HG02981 (cell line): ENCODE data around the gene BPIFB2.

ENCODE experiments used
- ATAC-seq: cut with Tn5 transposase; IDR thresholded peaks from one replicate; pipeline ENCODE4 v1.9.1; 2021; ENCODE audit warnings: mild to moderate bottlenecking, moderate library complexity; ENCODE audit not compliant: unreplicated experiment

Gene BPIFB2

DNA sequence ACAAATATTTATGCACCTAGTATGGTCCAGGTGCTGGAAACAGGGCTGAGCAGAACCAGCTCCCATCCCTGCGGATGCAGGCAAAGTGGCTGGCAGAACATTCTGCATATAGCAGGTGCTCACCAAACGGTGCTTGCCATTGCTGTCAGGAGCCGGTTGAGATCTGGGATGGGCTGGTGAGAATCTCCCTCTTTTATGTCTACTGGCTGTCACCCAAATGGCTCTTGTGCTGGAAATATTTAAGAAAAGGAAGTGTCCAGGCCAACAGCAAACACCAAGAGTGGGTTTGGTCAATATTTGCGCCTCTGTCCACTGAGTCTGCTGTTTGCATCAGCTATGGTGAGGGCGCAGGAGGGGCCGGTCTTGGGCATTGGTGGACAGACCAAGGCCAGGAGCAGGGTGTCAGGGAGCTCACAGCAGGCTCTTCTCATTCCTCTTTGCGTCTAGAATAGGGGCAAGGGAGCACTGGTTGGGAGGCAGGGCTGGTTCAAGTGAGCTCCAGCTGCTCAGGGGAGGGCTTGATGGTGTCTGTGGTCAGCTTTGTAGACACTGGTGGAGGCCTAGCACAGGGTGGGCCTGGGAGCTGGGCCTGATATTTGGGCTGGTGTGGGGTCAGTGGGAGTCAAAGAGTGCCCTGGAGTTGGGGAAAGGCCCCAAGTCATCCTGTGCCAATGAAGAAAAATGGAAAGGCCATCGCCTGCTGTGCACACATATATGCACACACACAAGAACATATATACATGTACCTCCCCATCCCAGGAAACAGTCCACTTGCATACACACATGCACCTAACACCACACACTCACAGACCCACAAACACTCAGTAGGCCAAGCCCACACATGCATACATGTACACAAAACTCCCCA lies 1.4 kb upstream of the BPIFB2 start:
- no peak for ATAC-seq

DNA sequence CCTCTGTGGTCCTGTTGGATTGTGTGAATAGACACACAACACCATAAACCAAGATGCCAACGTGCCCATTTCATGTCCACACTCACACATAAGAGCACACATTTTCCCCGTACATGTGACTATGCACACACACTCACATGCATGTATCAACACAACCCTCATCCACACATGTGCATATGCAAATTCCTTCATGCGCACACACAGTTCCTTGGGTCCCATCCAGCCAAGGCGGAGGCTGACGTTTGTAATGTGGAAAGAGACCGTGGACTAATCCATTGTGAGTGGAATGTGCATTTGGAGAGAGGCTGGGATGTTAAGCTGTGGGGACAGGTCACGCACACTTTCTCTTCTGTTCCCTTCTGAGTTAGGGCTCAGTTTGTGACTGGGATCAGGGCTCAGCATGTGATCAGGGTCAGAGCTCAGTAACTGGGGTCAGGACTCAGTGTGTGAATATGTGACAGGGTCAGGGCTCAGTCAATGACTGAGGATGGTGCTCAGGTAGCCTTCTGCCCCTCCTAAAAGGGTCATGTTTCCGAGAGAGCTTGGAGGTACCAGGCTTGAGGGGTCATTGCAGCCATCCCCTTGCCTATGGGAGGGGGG lies 628 bp upstream of the BPIFB2 start:
- no peak for ATAC-seq

DNA sequence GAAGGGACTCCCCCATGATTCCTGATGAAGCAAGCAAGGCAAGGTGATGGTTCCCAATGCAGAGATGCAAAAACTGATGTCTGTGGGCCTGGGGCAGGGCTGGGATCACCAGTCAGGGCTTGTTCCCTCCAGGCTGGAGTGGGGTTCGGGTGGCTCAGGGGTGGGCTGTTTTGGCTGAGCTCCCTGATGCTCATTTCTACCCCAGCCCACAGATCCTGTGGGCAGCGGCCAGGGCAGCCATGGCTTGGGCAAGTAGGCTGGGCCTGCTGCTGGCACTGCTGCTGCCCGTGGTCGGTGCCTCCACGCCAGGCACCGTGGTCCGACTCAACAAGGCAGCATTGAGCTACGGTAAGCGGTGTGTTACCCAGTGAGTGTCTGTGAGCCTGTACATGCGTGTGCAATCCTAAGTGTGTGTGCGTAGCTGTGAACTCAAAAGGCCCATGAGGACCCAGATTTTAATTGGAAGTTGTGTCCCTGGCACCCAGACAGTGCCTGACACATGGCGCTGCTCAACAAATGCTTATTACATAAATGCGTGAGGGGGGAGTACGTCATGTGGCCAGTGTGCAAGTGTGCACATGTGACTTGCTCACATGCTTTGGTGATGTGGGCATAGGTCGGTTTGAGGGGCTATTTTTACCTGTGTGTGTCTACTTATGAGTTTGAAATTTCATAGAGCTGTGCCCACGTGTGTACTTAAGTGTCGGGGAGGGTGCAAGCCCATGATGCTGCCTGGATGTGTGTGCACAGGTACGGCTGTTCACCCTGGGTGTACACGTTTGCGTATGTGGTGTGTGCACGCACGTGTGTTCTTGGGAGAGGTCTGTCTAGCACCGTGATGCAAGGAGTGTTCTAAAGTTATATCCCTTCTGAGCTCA lies 1.1 kb downstream of the BPIFB2 start:
- no peak for ATAC-seq

DNA sequence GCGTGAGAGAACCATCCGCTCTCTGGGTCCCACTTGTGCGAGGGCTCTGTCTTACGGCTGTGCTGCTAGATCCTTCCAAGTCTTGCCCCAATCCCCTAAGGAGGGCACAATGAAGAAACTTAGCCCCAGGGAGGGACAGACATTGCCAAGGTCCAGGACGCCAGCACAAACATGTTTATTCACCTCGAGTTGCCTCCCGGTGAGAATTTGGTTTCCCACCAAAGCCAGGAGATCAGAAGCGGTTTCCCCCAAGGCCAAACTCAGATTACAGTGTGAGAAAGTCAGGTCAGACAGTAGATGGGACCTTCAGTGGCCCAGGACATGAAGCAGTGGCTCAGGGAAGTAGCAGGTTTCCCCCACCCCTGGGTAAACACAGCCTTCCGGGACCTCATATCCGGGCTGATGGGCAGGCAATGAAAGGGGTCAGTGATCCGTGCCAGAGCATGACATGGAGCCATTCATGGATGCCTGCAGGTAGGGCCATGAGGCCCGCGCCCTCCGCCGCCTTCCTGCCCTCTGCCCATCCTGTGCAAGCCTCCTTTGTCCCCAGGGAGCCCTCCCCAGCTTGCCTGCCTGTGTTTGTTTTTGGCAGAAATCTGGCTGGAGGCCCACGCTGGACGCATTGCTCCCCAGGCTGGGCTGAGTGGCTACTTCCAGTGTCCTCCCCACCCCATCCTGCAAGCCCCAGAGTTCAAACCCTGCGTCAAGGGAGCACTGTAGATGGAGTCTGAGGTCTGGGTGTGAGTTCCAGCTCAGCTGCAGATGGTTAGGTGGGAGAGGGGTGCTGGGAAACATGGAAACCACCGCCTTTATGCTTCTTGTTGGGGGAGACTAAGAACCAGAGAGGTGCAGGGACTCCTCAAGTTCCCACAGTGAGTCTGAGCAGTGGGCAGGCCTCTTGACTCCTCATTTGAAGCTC lies 2.0 kb downstream of the BPIFB2 start:
- no peak for ATAC-seq

DNA sequence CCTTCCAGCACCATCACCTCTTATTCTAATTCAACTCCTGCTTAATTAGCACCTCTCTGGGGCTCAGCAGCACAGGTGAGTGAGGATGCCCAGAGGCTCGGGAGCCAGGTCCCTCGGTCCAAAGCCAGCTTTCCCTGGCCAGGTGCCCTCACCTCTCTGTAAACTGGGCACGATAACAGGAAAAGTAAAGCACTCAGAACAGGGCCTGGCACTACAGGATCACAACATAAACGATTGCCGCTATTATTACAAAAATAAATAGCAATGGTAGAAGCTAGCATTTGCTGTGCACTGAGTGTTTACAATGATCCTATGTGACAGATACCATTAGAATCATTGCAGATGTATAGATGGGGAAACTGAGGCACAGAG lies 2.6 kb downstream of the BPIFB2 start:
- no peak for ATAC-seq

DNA sequence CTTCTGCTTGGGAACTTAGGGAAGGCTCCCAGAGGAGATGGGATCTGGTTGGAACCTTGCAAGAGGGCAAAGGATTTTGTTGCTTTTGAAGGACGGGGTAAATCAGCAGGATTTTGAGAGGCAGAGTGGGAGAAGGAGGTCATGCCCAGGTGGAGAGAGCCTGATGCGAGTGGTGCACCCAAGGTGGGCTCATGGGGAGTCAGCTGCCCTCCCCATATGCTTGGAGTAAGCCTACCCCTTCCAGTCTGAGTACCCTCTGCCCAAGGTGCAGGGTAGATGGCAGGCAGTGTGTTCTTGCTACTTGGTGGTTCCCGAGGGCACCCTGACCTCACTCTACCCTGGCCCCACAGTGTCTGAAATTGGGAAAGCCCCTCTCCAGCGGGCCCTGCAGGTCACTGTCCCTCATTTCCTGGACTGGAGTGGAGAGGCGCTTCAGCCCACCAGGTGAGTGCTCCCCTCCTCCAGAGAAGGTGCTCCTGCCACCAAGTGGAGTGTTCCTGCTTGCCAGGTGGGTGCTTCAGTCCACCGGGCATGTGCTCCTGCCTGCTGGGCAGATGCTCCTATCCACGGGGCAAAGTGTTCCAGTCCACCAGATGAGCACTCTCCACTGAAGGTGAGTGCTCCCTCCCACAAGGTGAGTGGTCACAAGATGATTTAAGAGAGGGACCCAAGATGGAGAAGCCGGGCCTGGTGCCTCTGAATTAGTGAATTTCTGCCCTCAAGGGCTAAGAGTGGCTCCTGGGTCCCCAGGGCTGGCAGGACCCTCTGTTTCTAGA lies 3.4 kb downstream of the BPIFB2 start:
- ATAC-seq = no peak

DNA sequence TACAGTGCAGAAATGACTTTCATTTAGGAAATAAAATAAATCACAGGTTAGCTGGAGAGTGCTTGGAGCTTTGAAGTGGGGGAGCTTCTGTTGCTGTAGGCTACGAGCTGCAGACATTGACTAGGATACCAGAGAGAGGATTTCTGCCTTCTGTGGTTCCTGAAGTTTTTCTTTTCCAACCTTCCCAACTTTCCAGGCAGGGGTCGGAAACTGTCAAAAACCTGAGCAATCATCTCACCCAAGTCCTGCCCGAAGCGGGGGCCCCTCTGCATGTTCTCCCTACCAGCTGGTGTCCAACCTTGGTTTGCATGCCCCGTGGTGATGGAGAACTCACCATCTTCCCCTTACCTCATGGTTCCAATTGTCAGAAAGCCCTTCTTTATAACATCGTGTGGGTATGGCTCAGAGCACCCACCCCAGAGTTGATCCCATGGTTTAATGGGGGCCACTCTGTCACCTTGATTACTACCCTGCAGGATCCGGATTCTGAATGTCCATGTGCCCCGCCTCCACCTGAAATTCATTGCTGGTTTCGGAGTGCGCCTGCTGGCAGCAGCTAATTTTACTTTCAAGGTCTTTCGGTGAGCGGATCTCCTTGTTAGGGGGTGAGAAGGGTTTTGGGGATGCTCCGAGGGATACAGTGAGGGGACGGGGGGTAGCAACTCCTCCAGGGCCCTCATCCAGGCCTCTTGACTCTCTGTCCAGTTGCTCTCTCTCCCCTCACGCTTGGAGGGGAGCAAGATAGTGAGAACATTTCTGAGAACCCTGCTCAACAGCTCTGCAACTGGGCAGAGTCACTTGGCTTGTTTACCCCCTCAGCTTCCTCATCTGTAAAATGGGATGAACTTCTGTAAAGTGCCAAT lies 5.1 kb downstream of the BPIFB2 start:
- no peak for ATAC-seq

DNA sequence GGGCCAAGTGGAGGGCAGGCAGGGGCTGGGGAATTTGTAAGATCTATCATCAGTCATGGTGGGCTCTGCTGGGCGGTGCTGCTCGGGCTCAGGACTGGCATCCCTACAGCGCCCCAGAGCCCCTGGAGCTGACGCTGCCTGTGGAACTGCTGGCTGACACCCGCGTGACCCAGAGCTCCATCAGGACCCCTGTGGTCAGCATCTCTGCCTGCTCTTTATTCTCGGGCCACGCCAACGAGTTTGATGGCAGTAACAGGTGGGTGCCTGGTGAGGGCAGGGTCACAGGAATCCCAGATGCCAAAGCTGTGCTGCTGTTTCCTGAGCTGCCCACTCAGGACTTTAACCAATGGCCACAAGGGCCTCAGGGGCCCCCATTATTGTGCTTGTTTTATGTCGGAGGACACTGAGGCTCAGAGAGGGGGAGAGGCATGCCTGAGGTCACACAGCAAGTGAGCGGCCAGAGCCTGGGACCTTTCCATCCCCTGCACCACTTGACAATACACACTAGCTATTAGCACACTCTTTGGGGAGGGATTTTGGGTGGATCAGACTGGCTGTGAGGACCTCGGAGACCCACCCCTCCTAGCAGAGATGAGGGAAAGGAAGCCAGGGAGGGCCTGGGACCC lies 6.3 kb downstream of the BPIFB2 start:
- no peak for ATAC-seq

DNA sequence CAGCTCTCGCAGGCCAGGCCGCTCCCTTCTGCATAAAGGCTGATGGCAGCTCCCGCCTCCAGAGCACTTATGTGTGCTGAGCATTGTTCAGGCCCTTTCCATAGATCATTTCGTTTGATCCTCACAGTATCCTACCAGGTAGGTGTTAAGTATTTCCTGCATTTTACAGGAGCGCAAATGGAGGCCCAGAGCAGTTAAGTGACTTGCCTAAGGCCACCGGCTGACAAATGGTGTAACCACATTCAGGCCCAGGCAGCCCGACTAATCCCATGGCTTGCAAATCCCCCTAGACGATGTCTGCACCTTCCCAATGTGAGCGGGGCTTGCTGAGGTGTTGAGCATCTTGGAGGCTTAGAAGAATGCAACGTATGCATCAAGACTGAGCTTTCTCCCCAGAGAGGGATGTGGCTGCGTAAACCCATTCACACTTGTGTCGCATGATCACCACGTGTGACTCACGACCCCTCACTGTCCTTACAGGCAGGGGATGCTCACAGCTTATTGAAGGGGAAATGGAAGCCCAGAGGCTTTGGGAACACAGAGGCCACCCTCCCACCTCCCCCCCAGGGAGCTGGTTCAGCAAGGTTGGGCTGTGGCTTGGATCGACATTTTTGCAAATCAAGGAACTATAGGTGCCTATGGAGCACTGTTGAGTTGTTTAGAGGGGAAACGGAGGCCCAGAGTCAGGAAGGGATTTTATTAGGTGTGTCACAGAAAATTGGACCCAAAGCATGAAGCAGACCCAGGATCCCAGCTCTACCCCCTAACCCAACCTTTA lies 7.0 kb downstream of the BPIFB2 start:
- ATAC-seq = no peak

DNA sequence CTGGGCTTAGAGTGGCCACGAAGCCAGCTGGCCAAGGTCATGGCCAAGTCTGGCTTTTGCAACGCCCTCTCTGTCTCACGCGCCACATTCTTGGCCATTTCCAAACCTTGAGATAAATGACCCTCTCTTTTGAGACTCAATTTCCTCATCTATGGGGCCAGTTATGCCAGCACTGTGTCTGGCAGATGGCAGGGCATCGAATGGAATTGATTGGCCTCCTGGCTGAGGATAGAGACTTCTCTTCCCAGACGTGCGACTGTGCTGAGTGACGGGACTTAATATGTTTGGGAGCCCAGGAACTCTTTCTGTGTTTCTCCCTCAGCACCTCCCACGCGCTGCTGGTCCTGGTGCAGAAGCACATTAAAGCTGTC lies 7.6 kb downstream of the BPIFB2 start:
- no peak for ATAC-seq

DNA sequence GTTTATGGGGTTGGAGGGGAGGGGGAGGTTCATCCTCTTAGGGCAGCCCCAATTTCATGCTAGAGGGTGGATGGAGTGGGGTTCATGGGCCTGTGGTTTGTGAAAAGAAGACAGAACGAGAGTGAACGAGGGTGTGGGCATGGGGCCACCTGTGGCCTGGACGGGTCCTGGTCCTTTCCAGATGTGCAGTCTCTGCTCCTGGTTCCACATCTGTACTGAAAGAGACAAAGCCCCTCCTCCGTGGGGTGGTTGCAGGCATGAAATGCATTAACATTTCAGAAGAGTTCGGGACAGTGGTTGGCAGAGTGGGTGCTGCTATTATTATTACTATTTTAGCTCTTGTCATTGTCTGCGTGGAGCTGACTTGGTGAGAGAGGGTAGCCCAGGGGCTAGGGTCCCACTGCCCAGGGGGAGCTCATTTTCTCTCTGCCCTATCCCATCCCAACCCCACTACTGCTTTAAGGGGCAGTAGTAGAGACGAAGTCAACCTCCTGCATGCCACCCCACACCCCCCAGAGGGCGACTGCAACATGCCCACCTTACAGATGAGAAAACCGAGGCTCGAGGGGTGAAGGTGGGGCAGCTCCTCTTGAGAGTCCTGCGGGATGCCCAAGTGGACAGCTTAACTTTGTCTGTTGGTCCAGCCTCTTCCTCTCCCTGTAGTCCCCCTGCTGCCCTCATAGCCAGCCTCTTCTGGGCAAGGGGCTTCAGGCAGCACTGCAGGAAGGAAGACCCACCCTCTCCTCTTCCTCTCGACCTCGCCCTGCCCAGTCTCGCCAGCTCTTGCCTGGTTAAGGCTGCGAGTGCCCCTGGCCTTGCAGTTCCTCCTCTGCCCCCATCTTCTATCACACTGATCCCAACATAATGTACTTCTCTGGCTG lies 8.4 kb downstream of the BPIFB2 start:
- no peak for ATAC-seq

DNA sequence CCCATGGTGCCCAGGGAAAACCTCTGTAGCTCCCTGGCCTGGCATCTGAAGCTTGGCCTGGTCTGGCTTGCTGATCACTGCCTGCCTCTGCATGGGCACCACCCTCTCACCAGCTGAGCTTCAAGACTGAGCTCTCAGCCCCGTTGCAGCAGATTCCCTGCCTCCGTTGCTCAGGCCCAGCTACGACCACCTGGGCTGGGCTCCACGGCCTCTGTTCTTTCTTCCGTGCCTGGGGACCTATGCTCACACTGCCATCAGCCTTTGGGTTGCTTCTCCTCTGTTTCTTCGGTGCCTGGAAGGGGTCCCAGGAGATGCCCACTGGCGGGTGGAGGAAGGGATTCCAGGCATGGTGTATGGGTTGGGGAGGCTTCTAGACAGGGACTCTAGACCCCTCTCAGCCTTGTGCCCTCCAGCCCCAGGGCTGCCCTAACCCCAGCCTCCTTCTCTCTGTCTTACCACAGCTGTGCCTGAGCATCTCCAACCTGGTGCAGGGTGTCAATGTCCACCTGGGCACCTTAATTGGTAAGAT lies 9.1 kb downstream of the BPIFB2 start:
- ATAC-seq = no peak

DNA sequence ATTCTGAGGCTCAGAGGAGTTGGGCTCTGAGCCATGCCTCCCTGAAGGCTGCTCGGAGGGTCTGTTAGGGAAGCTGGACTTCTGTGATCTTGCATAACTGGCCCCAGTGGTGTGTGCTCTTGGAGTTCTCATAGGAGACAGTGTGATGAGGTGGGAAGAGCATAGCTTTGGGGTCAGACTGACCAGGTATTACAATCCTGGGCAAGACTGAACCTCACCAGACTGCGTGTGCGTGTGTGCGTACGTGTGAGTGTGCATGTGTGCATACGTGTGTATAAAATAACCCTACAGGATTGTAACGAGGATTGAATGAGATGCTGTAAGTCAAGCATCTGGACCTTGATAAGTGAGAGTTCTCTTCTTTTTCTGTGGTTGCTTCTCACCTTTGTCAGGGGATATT lies 10.0 kb downstream of the BPIFB2 start:
- ATAC-seq = no peak

DNA sequence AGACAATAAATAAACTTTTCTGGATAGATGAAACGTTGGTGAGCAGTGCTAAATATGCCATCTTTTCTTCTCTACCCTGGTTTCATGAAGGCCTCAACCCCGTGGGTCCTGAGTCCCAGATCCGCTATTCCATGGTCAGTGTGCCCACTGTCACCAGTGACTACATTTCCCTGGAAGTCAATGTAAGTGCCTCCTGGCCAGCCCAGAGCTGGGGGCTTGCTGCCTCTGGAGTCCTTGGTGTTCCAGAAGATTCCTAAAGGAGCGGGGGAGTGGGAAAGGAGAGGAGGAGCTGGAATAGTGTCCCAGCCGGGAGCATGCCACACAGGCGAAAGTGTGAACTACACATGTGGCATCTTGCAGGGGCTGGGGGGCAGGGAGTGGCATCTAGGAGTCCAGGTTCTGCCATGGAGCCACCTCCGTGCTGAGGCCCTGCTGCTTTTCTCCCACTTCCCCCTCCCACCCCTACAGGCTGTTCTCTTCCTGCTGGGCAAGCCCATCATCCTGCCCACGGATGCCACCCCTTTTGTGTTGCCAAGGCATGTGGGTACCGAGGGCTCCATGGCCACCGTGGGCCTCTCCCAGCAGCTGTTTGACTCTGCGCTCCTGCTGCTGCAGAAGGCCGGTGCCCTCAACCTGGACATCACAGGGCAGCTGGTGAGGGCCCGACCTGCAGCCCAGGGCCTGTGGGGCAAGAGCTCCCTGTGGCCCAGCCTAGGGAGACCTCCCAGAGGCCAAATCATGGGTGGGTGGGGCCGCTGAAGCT lies 10.8 kb downstream of the BPIFB2 start:
- no peak for ATAC-seq

DNA sequence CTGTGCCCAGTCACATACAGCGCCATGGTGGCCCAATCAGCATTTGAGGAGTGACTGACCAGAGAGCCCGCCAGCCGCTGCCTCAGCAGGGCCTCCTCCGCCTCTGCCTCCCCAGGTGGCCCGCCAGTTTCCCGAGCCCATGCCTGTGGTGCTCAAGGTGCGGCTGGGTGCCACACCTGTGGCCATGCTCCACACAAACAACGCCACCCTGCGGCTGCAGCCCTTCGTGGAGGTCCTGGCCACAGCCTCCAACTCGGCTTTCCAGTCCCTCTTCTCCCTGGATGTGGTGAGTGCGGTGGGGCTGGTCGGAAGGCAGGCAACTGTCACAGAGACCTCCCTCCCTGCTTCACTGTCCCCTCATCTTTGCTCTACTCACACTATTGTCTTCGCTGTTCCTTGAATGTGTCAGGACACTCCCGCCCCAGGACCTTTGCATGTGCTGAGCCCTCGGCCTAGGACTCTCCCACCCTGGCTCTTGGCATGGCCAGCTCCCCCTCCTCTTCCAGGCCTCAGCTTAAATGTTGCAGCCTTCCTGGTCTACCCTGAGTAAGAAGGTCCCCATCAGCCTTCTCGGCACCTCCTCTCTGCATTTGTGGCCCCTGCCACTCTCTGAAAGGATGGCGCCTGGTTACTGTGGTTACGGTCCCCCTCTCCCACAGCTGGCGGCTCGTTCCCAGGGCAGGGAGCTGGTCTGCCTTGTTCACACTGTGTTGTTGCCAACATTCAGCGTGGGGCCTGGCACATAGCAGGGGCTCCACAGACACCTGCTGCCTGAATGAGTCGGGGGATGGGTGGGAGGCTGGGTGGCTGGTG lies 12.2 kb downstream of the BPIFB2 start:
- no peak for ATAC-seq
